ENCODE results near the gene GTPBP2. TPM values are rescaled to one million over a fixed set of nuclear protein-coding genes. Genes with fewer than 3 reads are reported as not detected.
A peak's percentile ranks its signal among the peaks of the same experiment; 100 is the strongest.

The GTPBP2 gene
- total and polyA plus RNA-seq, 2 of the 13 experiments (the other 11 are each of a cell fraction or from before 2014, with no cell fraction given), result 26.9 to 88.2 TPM

GRCh38 chr6:43636308-43636659, 7.2 kb upstream of the GTPBP2 start (continued):
- 0 out of 4 replicates have a peak, but pooled peaks of 1 of the 2 experiments have one; percentile 14 for TF ChIP-seq ATF4 (CRISPR knock-in tag; IDR thresholded peaks at IDR 0.05)
- no peak for TF ChIP-seq MBNL3 (CRISPR knock-in tag; conservative IDR thresholded peaks at IDR 0.05)
- 0 out of 2 replicates have a peak, but pooled peaks have one; percentile 7 for TF ChIP-seq GLMP (CRISPR knock-in tag; IDR thresholded peaks at IDR 0.05; ENCODE audit: borderline replicate concordance)
- TF ChIP-seq ZNF709 (CRISPR knock-in tag; IDR thresholded peaks at IDR 0.05), result peak; percentile 43; the same call in 1 of the 2 replicates
- TF ChIP-seq ZNF430 (CRISPR knock-in tag; IDR thresholded peaks at IDR 0.05), result 0 out of 2 replicates have a peak, but pooled peaks have one; percentile 8
- TF ChIP-seq FOXO4 (CRISPR knock-in tag; conservative IDR thresholded peaks at IDR 0.05), result no peak

- DNase-seq (ENCODE audit: low spot score) (peak; percentile 81), ATAC-seq (peak; percentile 89), FAIRE-seq (peak; percentile 55)
- Histone ChIP-seq H3K27me3 (ENCODE audit: control insufficient read depth in 1 of 2, insufficient read depth in 2 of 2, low read length in 2 of 2) (no peaks in the 10 kb centered on the region; a peak in 1 of 5 replicates), H4K20me1 (ENCODE audit: insufficient read depth, low read length) (no peaks in the 10 kb centered on the region), H3K4me1 (ENCODE audit: insufficient read depth, low read length) (peaks cover 45% of the 10 kb centered on the region), H3K27ac (ENCODE audit: extremely low read length, insufficient read depth, low read length) (peak within 1 kb of the TSS; percentile 68), H3K36me3 (replicated peaks in 1 of 2; ENCODE audit: control insufficient read depth in 1 of 2, insufficient read depth in 2 of 2, low read length in 2 of 2) (peaks cover 10 to 21% of the 10 kb centered on the region in 2 experiments; a peak in 4 of 5 replicates), H3K4me3 (replicated peaks in 1 of 3; ENCODE audit: insufficient read depth in 1 of 3, low read depth in 2 of 3, low read length in 3 of 3) (peak within 1 kb of the TSS; percentile 83 to 98 (median 88)), H3K79me2 (ENCODE audit: insufficient read depth, low read length) (peaks cover 30% of the 10 kb centered on the region), H3K4me2 (ENCODE audit: low read depth, low read length) (peak within 1 kb of the TSS; percentile 98), H3K9me3 (ENCODE audit: low read length) (no peaks in the 10 kb centered on the region), H3K9ac (ENCODE audit: insufficient read depth, low read depth, low read length) (peak within 1 kb of the TSS; percentile 91), H2AFZ (ENCODE audit: low read length) (peak within 1 kb of the TSS; percentile 74)
- POLR2A ChIA-PET, result interaction anchor here (0.6 to 2.6 kb wide), 23 partner anchors 9 to 559 kb away, joined by 3 to 32 read pairs (median 3); partner anchors contain the start of genes POLH, RSPH9, VEGFA and XPO5
- CTCF ChIA-PET (ENCODE audit: low intra/inter-chr PET ratio, low total read pairs), result no interaction called here
- intact Hi-C loops (cut with micrococcal nuclease; ENCODE audit: unreplicated experiment), result no loop called here
- 7% methylated on average over 47 of the region's 48 CpGs for WGBS (ENCODE audit: low lambda C conversion rate)
- in situ Hi-C loops (cut with HindIII; ENCODE audit: extremely low pct_ligation_motif_present, low pct_unique_long_range_greater_than_20kb), result no loop called here
- BruUV-seq (replicated peaks), result no TSS peak
- TF ChIP-seq NFIB (CRISPR knock-in tag; IDR thresholded peaks at IDR 0.05; ENCODE audit: borderline replicate concordance) (no peak), ZC3H13 (CRISPR knock-in tag; IDR thresholded peaks at IDR 0.05) (peak; percentile 52; the same call in 1 of the 2 replicates), PHF20 (CRISPR knock-in tag; IDR thresholded peaks at IDR 0.05) (peak; percentile 92), SPEN (CRISPR knock-in tag; IDR thresholded peaks at IDR 0.05; ENCODE audit: low read depth) (peak; percentile 73; the same call in 1 of the 2 replicates), ZNF20 (CRISPR knock-in tag; IDR thresholded peaks at IDR 0.05) (0 out of 2 replicates have a peak, but pooled peaks have one; percentile 34), ZNF704 (CRISPR knock-in tag; IDR thresholded peaks at IDR 0.05; ENCODE audit: borderline replicate concordance) (no peak), FOXP4 (CRISPR knock-in tag; IDR thresholded peaks at IDR 0.05) (peak; percentile 40; the same call in 1 of the 2 replicates)
These were observed 6.6 kb upstream of the GTPBP2 start, which contains the start of gene MAD2L1BP for GRCh38 chr6:43635387-43636307. TSS of gene MAD2L1BP (plus strand) at chr6:43635840. CDS start at chr6:43635876, 36 bp downstream.
